ENCODE results near the gene MPIG6B.

DNA sequence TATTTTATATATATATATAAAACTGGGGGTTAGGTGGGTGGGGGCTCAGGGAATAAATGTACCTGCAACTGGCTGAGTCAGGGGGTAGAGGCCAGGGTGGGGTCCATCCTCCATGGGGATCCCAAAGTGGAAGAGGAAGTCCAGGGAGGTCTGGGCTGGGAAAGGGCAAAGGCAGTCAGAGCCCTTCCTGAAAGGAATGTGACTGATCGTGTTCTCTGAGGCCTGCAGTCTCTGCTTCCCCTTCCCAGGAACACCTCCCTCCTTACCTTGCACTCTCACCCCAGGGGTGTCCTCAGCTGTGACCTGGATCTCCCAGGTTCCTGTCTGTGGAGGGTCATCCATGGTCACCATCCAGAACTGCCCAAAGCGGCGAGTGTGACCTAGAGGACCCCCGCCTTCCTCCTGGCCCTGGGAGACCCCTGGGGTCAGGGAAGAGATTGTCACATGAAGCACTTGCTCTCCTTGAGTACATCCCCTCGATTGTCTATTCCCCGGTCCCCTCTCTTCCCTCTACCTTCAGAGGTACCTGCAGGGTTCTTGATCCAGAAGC is 44.0 kb downstream of the MPIG6B start:
- no peak for TF ChIP-seq CTCF (IDR thresholded peaks at IDR 0.05; ENCODE audit: insufficient read depth, low read length)
- no peak for TF ChIP-seq SPI1 (IDR thresholded peaks at IDR 0.05; ENCODE audit: borderline replicate concordance, low read depth)

Measured in HL-60 (cell line).